K562 (cell line): Measurements from ENCODE around the gene LYVE1. TPM values are rescaled to one million over a fixed set of nuclear protein-coding genes. Genes with fewer than 3 reads are reported as not detected.

Source experiments
- ARHGAP35 ChIP-seq: fragments of 450-650 bp; IDR thresholded peaks from 2 replicates; pipeline ENCODE4 v1.6.1; 2018; ENCODE audit not compliant: partially characterized antibody
- ATF6 ChIP-seq: sonication (generic); formaldehyde crosslinking; IDR thresholded peaks from 2 replicates; pipeline ENCODE4 v1.4.0; 2020; ENCODE audit warnings: mild to moderate bottlenecking, missing genetic modification reagents
- BDP1 ChIP-seq: IDR thresholded peaks from 3 replicates; pipeline ENCODE4 v1.6.1; 2011; ENCODE audit not compliant: insufficient read length, insufficient read depth
- CBFA2T3 ChIP-seq: fragments of 450-650 bp; IDR thresholded peaks from 2 replicates; pipeline ENCODE4 v1.6.1; 2017
- ELF2 ChIP-seq: fragments of 250-450 bp; sonication (Bioruptor Pico); IDR thresholded peaks from 2 replicates; pipeline ENCODE4 v1.5.0; 2021; ENCODE audit warnings: mild to moderate bottlenecking
- FOS ChIP-seq: IDR thresholded peaks from 3 replicates; pipeline ENCODE4 v1.6.1; 2011; ENCODE audit not compliant: insufficient read length; ENCODE audit errors: extremely low read depth
- HEY1 ChIP-seq: fragments of 250-450 bp; sonication (Bioruptor Pico); IDR thresholded peaks from 2 replicates; pipeline ENCODE4 v1.5.0; 2020; ENCODE audit warnings: mild to moderate bottlenecking, moderate library complexity, borderline replicate concordance
- L3MBTL2 ChIP-seq: fragments of 450-650 bp; IDR thresholded peaks from 2 replicates; pipeline ENCODE4 v1.6.1; 2016; ENCODE audit warnings: mild to moderate bottlenecking, moderate library complexity
- MBD1 ChIP-seq: fragments of 250-450 bp; sonication (Bioruptor Pico); IDR thresholded peaks from 2 replicates; pipeline ENCODE4 v1.8.0; 2022; ENCODE audit warnings: inconsistent platforms
- MEF2D ChIP-seq: conservative IDR thresholded peaks from 2 replicates; pipeline ENCODE4 v1.6.1; 2016; ENCODE audit warnings: low read depth, missing genetic modification characterization, missing compliant biosample characterization
- MITF ChIP-seq: IDR thresholded peaks from 2 replicates; pipeline ENCODE4 v1.6.1; 2014; ENCODE audit warnings: antibody characterized with exemption
- NR1H2 ChIP-seq: sonication (generic); formaldehyde crosslinking; IDR thresholded peaks from 2 replicates; pipeline ENCODE4 v1.4.0; 2020; ENCODE audit warnings: mild to moderate bottlenecking, missing genetic modification reagents
- PRMT5 ChIP-seq: sonication (generic); formaldehyde crosslinking; IDR thresholded peaks from 2 replicates; pipeline ENCODE4 v1.5.0; 2020; ENCODE audit warnings: missing genetic modification reagents
- RAD51 ChIP-seq: fragments of 450-650 bp; IDR thresholded peaks from 2 replicates; pipeline ENCODE4 v1.7.1; 2016; ENCODE audit warnings: low read depth, mild to moderate bottlenecking, borderline replicate concordance
- TBP ChIP-seq: optimal IDR thresholded peaks from 2 replicates; pipeline ENCODE3; 2011; ENCODE audit warnings: low read depth, low read length, improper control_type of control experiment
- THRB ChIP-seq: fragments of 450-650 bp; formaldehyde crosslinking; conservative IDR thresholded peaks from 2 replicates; pipeline ENCODE4 v1.4.0; 2022; ENCODE audit warnings: mild to moderate bottlenecking, missing genetic modification characterization
- ZNF347 ChIP-seq: fragments of 450-650 bp; formaldehyde crosslinking; IDR thresholded peaks from 2 replicates; pipeline ENCODE4 v1.4.0; 2020; ENCODE audit warnings: low read depth, mild to moderate bottlenecking, moderate library complexity
- ZNF408 ChIP-seq: fragments of 250-450 bp; sonication (Bioruptor Pico); IDR thresholded peaks from 2 replicates; pipeline ENCODE4 v1.4.0; 2020; ENCODE audit warnings: low read depth, mild to moderate bottlenecking, moderate library complexity
- ZNF655 ChIP-seq: fragments of 250-450 bp; sonication (Bioruptor Pico); IDR thresholded peaks from 2 replicates; pipeline ENCODE4 v1.5.0; 2021
- ZNF76 ChIP-seq: fragments of 250-450 bp; sonication (Bioruptor Pico); IDR thresholded peaks from 2 replicates; pipeline ENCODE4 v1.4.0; 2020; ENCODE audit warnings: mild to moderate bottlenecking, moderate library complexity, borderline replicate concordance
- polyA plus RNA-seq, 8 experiments: library from polyadenylated mRNA; depleted of rRNA in 4 of 8; stranded (reverse) in 5 of 8; unstranded in 3 of 8; fragments of >200 nt; fragmentation: Nextera tagmentation in 2 of 8; fragmentation: Illumina TruSeq in 1 of 8; extraction: Ambion mirVana in 2 of 8; extraction: Trizol in 1 of 8; gene quantifications; 2 replicates each; pipeline versions ENCODE4 v1.2.1 to v1.2.3, GENCODE V29; 2011 to 2014; ENCODE audit warnings: inconsistent platforms in 1 of 8, missing spikeins in 1 of 8
- total RNA-seq, 7 experiments: library from RNA; depleted of rRNA in 6 of 7; stranded (reverse); fragments of >200 nt in 6 of 7; fragmentation: Illumina TruSeq in 2 of 7; extraction: Trizol in 2 of 7; gene quantifications; 2 replicates each; pipeline versions ENCODE4 v1.2.1 to v1.2.3, GENCODE V29; 2011 to 2021; ENCODE audit warnings: low replicate concordance in 1 of 7

LYVE1 gene
- total and polyA plus RNA-seq, 9 of the 15 experiments (the other 6 are each of a cell fraction or from before 2014, with no cell fraction given) = 0.06 to 1.1 (median 0.14) TPM; not detected in 1

- TF ChIP-seq ZNF655 (CRISPR knock-in tag) = no peak
- no peak for TF ChIP-seq ZNF347 (CRISPR knock-in tag)
- no peak for TF ChIP-seq ZNF76 (CRISPR knock-in tag)
- no peak for TF ChIP-seq TBP
- no peak for TF ChIP-seq ELF2
- no peak for TF ChIP-seq FOS
- TF ChIP-seq MEF2D (tag) = no peak
- no peak for TF ChIP-seq NR1H2 (CRISPR knock-in tag)
- no peak for TF ChIP-seq THRB (CRISPR knock-in tag)
- TF ChIP-seq HEY1 (CRISPR knock-in tag) = no peak
- TF ChIP-seq ATF6 = no peak
- no peak for TF ChIP-seq ARHGAP35
- no peak for TF ChIP-seq MBD1
- TF ChIP-seq RAD51 = no peak
- TF ChIP-seq BDP1 = no peak
- 0 out of 2 replicates have a peak, but pooled peaks have one; percentile 18 for TF ChIP-seq L3MBTL2
- no peak for TF ChIP-seq PRMT5 (CRISPR knock-in tag)
- TF ChIP-seq MITF = no peak
- TF ChIP-seq ZNF408 (CRISPR knock-in tag) = no peak
- TF ChIP-seq CBFA2T3 = peak; percentile 80
These were observed 20.4 kb upstream of the LYVE1 start (continued) for GRCh38 chr11:10588904-10589303.
